GM12878 (cell line): Measurements from ENCODE around the gene IVD. TPM values are rescaled to one million over a fixed set of nuclear protein-coding genes. Genes with fewer than 3 reads are reported as not detected.

Experiments
- ATAC-seq: fragments of 200-7000 bp; cut with Tn5 transposase; 3 replicates; pipeline ENCODE4 v1.9.1; 2020; ENCODE audit warnings: mild to moderate bottlenecking, moderate library complexity
- BruUV-seq: library from RNA; stranded (reverse); fragments of 400-500 nt; replicated peaks from 2 replicates; lab custom pipeline; 2021; lab: Mats Ljungman, UMichigan
- CTCF ChIA-PET: fragments of 300-600 bp; sonication (Branson Sonifier 250); formaldehyde crosslinking; extraction: SDS; loops from one replicate; lab custom pipeline; 2021; ENCODE audit warnings: inconsistent platforms; lab: Yijun Ruan, JAX
- POLR2A ChIA-PET: fragments of 350-600 bp; formaldehyde crosslinking; extraction: SDS; loops from one replicate; lab custom pipeline; 2021; ENCODE audit warnings: inconsistent platforms; lab: Charles Lee
- RAD21 ChIA-PET: fragments of 300-600 bp; sonication (Branson Sonifier 250); formaldehyde crosslinking; loops from one replicate; lab custom pipeline; 2023; ENCODE audit warnings: antibody characterized with exemption; ENCODE audit not compliant: unreplicated experiment; lab: Charles Lee
- SMC1A ChIA-PET: fragments of 300-600 bp; sonication (Branson Sonifier 250); formaldehyde crosslinking; loops from one replicate; lab custom pipeline; 2023; ENCODE audit not compliant: unreplicated experiment, uncharacterized antibody; lab: Charles Lee
- DNase-seq: peaks from one replicate; pipeline ENCODE4 v3.0.0-alpha.2; 2011; ENCODE audit warnings: low read depth, low spot score
- FAIRE-seq: peaks from 3 replicates; lab custom pipeline; 2011; peaks lifted over from hg19 to GRCh38; lab: Jason Lieb, UNC
- H2AFZ ChIP-seq: 2 replicates; pipeline ENCODE4 v1.6.0; 2011; ENCODE audit warnings: low read depth, low read length, control low read depth; ENCODE audit not compliant: control insufficient read depth
- H3K27ac ChIP-seq: 2 replicates; pipeline ENCODE4 v1.5.1; 2011; ENCODE audit warnings: control low read depth; ENCODE audit not compliant: control insufficient read depth, insufficient read depth
- H3K27me3 ChIP-seq, 2 experiments: replicated peaks in 1 of 2; 2 replicates each; pipeline versions ENCODE4 v1.6.0 to v1.6.1; 2011; ENCODE audit warnings: low read length in 1 of 2; ENCODE audit not compliant: control insufficient read depth in 2 of 2, insufficient read depth in 2 of 2
- H3K36me3 ChIP-seq, 2 experiments: 2 replicates each; pipeline ENCODE4 v1.5.1; 2011; ENCODE audit warnings: low read length in 1 of 2; ENCODE audit not compliant: control insufficient read depth in 2 of 2, insufficient read depth in 2 of 2
- H3K4me1 ChIP-seq: 2 replicates; pipeline ENCODE4 v1.6.1; 2011; ENCODE audit warnings: mild to moderate bottlenecking, low read length, moderate library complexity, mixed read lengths; ENCODE audit not compliant: control insufficient read depth, insufficient read depth
- H3K4me2 ChIP-seq: 2 replicates; pipeline ENCODE4 v1.6.0; 2011; ENCODE audit warnings: control low read depth; ENCODE audit not compliant: control insufficient read depth, insufficient read depth
- H3K4me3 ChIP-seq: fragments of 200-600 bp; sonication (generic); 2 replicates; pipeline ENCODE4 v1.5.1; 2016
- H3K79me2 ChIP-seq: 2 replicates; pipeline ENCODE4 v1.6.0; 2011; ENCODE audit warnings: low read length; ENCODE audit not compliant: control insufficient read depth, insufficient read depth
- H3K9ac ChIP-seq: 2 replicates; pipeline ENCODE4 v1.8.0; 2011; ENCODE audit warnings: low read length, control low read depth, mixed read lengths; ENCODE audit not compliant: control insufficient read depth, insufficient read depth
- H3K9me3 ChIP-seq: replicated peaks from 3 replicates; pipeline ENCODE4 v1.5.1; 2011; ENCODE audit warnings: mild to moderate bottlenecking, low read length; ENCODE audit not compliant: control insufficient read depth, insufficient read depth
- H4K20me1 ChIP-seq: 2 replicates; pipeline ENCODE4 v1.6.0; 2011; ENCODE audit not compliant: control insufficient read depth, insufficient read depth
- ESRRA ChIP-seq: IDR thresholded peaks from 2 replicates; pipeline ENCODE4 v1.6.1; 2012; ENCODE audit warnings: mild to moderate bottlenecking, low read length, improper control_type of control experiment
- KLF5 ChIP-seq: fragments of 450-650 bp; IDR thresholded peaks from 2 replicates; pipeline ENCODE4 v1.6.1; 2014; ENCODE audit warnings: mild to moderate bottlenecking; ENCODE audit not compliant: partially characterized antibody
- NFYB ChIP-seq: IDR thresholded peaks from 2 replicates; pipeline ENCODE4 v1.6.1; 2011; ENCODE audit warnings: low read depth, mild to moderate bottlenecking, low read length, improper control_type of control experiment, moderate library complexity; ENCODE audit not compliant: insufficient read depth
- PML ChIP-seq: IDR thresholded peaks from 2 replicates; pipeline ENCODE4 v1.6.1; 2012; ENCODE audit warnings: low read length, inconsistent platforms
- POU2F2 ChIP-seq: IDR thresholded peaks from 3 replicates; pipeline ENCODE4 v1.6.1; 2011; ENCODE audit warnings: low read depth, mild to moderate bottlenecking, low read length, borderline replicate concordance
- STAT1 ChIP-seq: fragments of 450-650 bp; conservative IDR thresholded peaks from 2 replicates; pipeline ENCODE4 v1.6.1; 2014; ENCODE audit warnings: antibody characterized with exemption, mild to moderate bottlenecking
- WGBS: methylation state at CpG from one replicate; pipeline ENCODE4 v1.1.6; 2016; ENCODE audit warnings: low lambda C conversion rate; ENCODE audit not compliant: insufficient replicate concordance, insufficient coverage; ENCODE audit errors: missing lambda C conversion rate; 5-methylcytosine and 5-hydroxymethylcytosine counted together
- in situ Hi-C: fragments of 300-500 bp; cut with MboI; formaldehyde crosslinking; loops from 9 replicates; pipeline ENCODE4 v1.14.3; 2018; ENCODE audit warnings: mixed read lengths
- intact Hi-C: fragments of 100-400 bp; cut with micrococcal nuclease; formaldehyde crosslinking; loops from one replicate; pipeline ENCODE4 v1.14.2; 2022; ENCODE audit not compliant: unreplicated experiment
- polyA plus RNA-seq, 11 experiments: library from polyadenylated mRNA; depleted of rRNA in 4 of 11; unstranded in 6 of 11; stranded (reverse) in 5 of 11; fragments of >200 nt; fragmentation: Nextera tagmentation in 4 of 11; fragmentation: Illumina TruSeq in 1 of 11; extraction: Ambion mirVana in 4 of 11; extraction: Trizol in 1 of 11; gene quantifications; 1 replicate in 1 of 11; 2 replicates in 10 of 11; pipeline versions ENCODE4 v1.2.1 to v1.2.3, GENCODE V29; 2011 to 2016; ENCODE audit warnings: inconsistent platforms in 2 of 11, missing spikeins in 2 of 11, low read depth in 1 of 11
- total RNA-seq, 4 experiments: library from RNA; depleted of rRNA in 3 of 4; stranded (reverse); fragments of >200 nt in 3 of 4; fragmentation: Illumina TruSeq in 1 of 4; extraction: Trizol in 1 of 4; gene quantifications; 2 replicates each; pipeline versions ENCODE4 v1.2.1 to v1.2.3, GENCODE V29; 2013 to 2021

The IVD gene
- total and polyA plus RNA-seq, 10 of the 15 experiments (the other 5 are each of a cell fraction or from before 2014, with no cell fraction given): 5.3 to 59.8 (median 45.7) TPM

DNA sequence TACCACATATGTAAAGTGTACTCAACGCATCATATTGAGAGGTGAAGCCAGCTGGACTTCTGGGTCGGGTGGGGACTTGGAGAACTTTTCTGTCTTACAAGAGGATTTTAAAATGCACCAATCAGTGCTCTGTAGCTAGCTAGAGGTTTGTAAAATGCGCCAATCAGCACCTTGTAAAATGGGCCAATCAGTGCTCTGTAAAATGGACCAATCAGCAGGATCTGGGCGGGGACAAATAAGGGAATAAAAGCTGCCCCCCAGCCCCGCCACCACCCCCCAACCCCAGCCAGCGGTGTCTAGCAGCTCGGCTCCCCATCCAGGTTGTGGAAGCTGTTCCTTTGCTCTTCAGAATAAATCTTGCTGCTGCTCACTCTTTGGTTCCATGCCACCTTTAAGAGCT is 6.2 kb upstream of the IVD start:
- no peaks in the 10 kb centered on the region for H3K79me2 ChIP-seq
- no peak for FAIRE-seq
- no peaks in the 10 kb centered on the region for H3K36me3 ChIP-seq
- H3K4me2 ChIP-seq: no peak overlapping the region
- H3K4me1 ChIP-seq: no peaks in the 10 kb centered on the region
- BruUV-seq: no TSS peak
- H3K9me3 ChIP-seq: no peaks in the 10 kb centered on the region
- no peak for TF ChIP-seq ESRRA
- TF ChIP-seq POU2F2: no peak
- TF ChIP-seq STAT1: no peak
- TF ChIP-seq NFYB: 0 out of 2 replicates have a peak, but pooled peaks have one; percentile 47
- no peak for TF ChIP-seq KLF5
- TF ChIP-seq PML: no peak
- TF ChIP-seq, all 136 proteins: peak for 1
- Histone ChIP-seq H3K4me3 (no peak overlapping the region), H4K20me1 (no peaks in the 10 kb centered on the region), H3K9ac (no peak overlapping the region), H3K27ac (no peak overlapping the region), H2AFZ (no peak overlapping the region), H3K27me3 (no peaks in the 10 kb centered on the region)
- CTCF ChIA-PET: interaction anchor here (0.9 to 1.0 kb wide), 2 partner anchors 18 to 41 kb away, joined by 3 to 4 read pairs; no protein-coding TSS in a partner anchor
- WGBS: 87% methylated on average over 7 of the region's 7 CpGs
- RAD21 ChIA-PET: interaction anchor here (0.7 to 1.5 kb wide), 2 partner anchors 11 to 119 kb away, joined by 4 read pairs; no protein-coding TSS in a partner anchor
- SMC1A ChIA-PET: interaction anchor here (0.5 to 1.4 kb wide), 4 partner anchors 10 to 659 kb away, joined by 3 to 6 read pairs (median 4); no protein-coding TSS in a partner anchor
- DNase-seq (no peak), ATAC-seq (peak; percentile 13; the same call in 1 of the 3 replicates)
- intact Hi-C loops: no loop called here
- POLR2A ChIA-PET: interaction anchor here (1.7 to 2.4 kb wide), 2 partner anchors 8 to 16 kb away, joined by 7 to 8 read pairs; partner anchors contain the start of gene KNSTRN
- in situ Hi-C loops: no loop called here
